Keratinocyte (primary cell): ENCODE data around the gene POU2F2. TPM values are rescaled to one million over a fixed set of nuclear protein-coding genes. Genes with fewer than 3 reads are reported as not detected.

Experiments used
- DNase-seq: peaks from one replicate; pipeline ENCODE4 v3.0.0-alpha.2; 2011; ENCODE audit warnings: low read depth, missing footprints, low spot score
- FAIRE-seq: peaks from 2 replicates; lab custom pipeline; 2011; peaks lifted over from hg19 to GRCh38; lab: Jason Lieb, UNC
- H2AFZ ChIP-seq: 2 replicates; pipeline ENCODE4 v1.6.0; 2012; ENCODE audit warnings: low read length, control low read depth, inconsistent platforms; ENCODE audit not compliant: control insufficient read depth
- H3K27ac ChIP-seq: 2 replicates; pipeline ENCODE4 v1.5.1; 2011; ENCODE audit warnings: low read length; ENCODE audit not compliant: control insufficient read depth, insufficient read depth
- H3K27me3 ChIP-seq: 3 replicates; pipeline ENCODE4 v1.6.0; 2011; ENCODE audit warnings: low read length; ENCODE audit not compliant: control insufficient read depth, insufficient read depth; ENCODE audit errors: extremely low read depth
- H3K36me3 ChIP-seq, 2 experiments: 2 replicates in 1 of 2; 3 replicates in 1 of 2; pipeline ENCODE4 v1.5.1; 2011; ENCODE audit warnings: low read length in 2 of 2, mild to moderate bottlenecking in 1 of 2; ENCODE audit not compliant: control insufficient read depth in 2 of 2, insufficient read depth in 2 of 2; ENCODE audit errors: extremely low read depth in 1 of 2
- H3K4me1 ChIP-seq: 3 replicates; pipeline ENCODE4 v1.5.1; 2011; ENCODE audit warnings: low read length; ENCODE audit not compliant: control insufficient read depth, insufficient read depth; ENCODE audit errors: extremely low read depth
- H3K4me2 ChIP-seq: 3 replicates; pipeline ENCODE4 v1.6.0; 2011; ENCODE audit warnings: low read depth, low read length; ENCODE audit not compliant: control insufficient read depth, insufficient read depth; ENCODE audit errors: extremely low read depth
- H3K4me3 ChIP-seq, 3 experiments: fragments of 200-600 bp in 1 of 3; sonication (generic) in 1 of 3; 2 replicates in 2 of 3; 3 replicates in 1 of 3; pipeline ENCODE4 v1.5.1; 2011 to 2016; ENCODE audit warnings: low read length in 3 of 3, mild to moderate bottlenecking in 3 of 3, control low read depth in 2 of 3, inconsistent platforms in 1 of 3, low read depth in 1 of 3, mixed read lengths in 1 of 3, mixed run types in 1 of 3, moderate library complexity in 1 of 3; ENCODE audit not compliant: control insufficient read depth in 2 of 3, insufficient read depth in 2 of 3; ENCODE audit errors: extremely low read depth in 1 of 3
- H3K79me2 ChIP-seq: 2 replicates; pipeline ENCODE4 v1.6.0; 2012; ENCODE audit warnings: low read length; ENCODE audit not compliant: control insufficient read depth, insufficient read depth
- H3K9ac ChIP-seq: 3 replicates; pipeline ENCODE4 v1.6.0; 2011; ENCODE audit warnings: low read length; ENCODE audit not compliant: control insufficient read depth, insufficient read depth; ENCODE audit errors: extremely low read depth
- H3K9me1 ChIP-seq: 3 replicates; pipeline ENCODE4 v1.6.0; 2011; ENCODE audit warnings: low read length; ENCODE audit not compliant: control insufficient read depth, insufficient read depth; ENCODE audit errors: extremely low read depth
- H3K9me3 ChIP-seq: 2 replicates; pipeline ENCODE4 v1.5.1; 2012; ENCODE audit warnings: low read depth, low read length; ENCODE audit not compliant: control insufficient read depth
- H4K20me1 ChIP-seq: 3 replicates; pipeline ENCODE4 v1.6.0; 2011; ENCODE audit warnings: low read length; ENCODE audit not compliant: control insufficient read depth, insufficient read depth; ENCODE audit errors: extremely low read depth
- EZH2 ChIP-seq: IDR thresholded peaks from one replicate; pipeline ENCODE4 v1.6.1; 2012; ENCODE audit warnings: inconsistent platforms, mild to moderate bottlenecking, low read length, moderate library complexity
- dilution Hi-C: fragments of 300-500 bp; cut with MboI; formaldehyde crosslinking; loops from one replicate; pipeline ENCODE4 v1.7.0; 2020; ENCODE audit warnings: low sequenced_read_pairs; ENCODE audit not compliant: extremely low pct_ligation_motif_present
- polyA plus RNA-seq, 5 experiments: library from polyadenylated mRNA; depleted of rRNA in 3 of 5; stranded (reverse) in 3 of 5; stranded (forward) in 1 of 5; unstranded in 1 of 5; fragments of >200 nt; gene quantifications; 1 replicate in 1 of 5; 2 replicates in 3 of 5; 3 replicates in 1 of 5; pipeline versions ENCODE4 v1.2.1 to v1.2.3, GENCODE V29; 2011 to 2012; ENCODE audit warnings: missing spikeins in 2 of 5, low read depth in 1 of 5, low replicate concordance in 1 of 5
- TF ChIP-seq, protein P1 (sequence below), 3 experiments: IDR thresholded peaks in 1 of 3; conservative IDR thresholded peaks in 1 of 3; optimal IDR thresholded peaks in 1 of 3; 2 replicates in 2 of 3; 3 replicates in 1 of 3; pipeline versions ENCODE3 to v1.5.1; 2011; ENCODE audit warnings: low read length in 3 of 3, mild to moderate bottlenecking in 3 of 3, moderate library complexity in 2 of 3, control low read depth in 1 of 3, inconsistent platforms in 1 of 3; ENCODE audit not compliant: insufficient read depth in 2 of 3; ENCODE audit errors: extremely low read depth in 1 of 3

POU2F2 gene
- polyA plus RNA-seq, 1 donor (not counting 4 experiments of a cell fraction or from before 2014, with no cell fraction given): 7.0 TPM

DNA sequence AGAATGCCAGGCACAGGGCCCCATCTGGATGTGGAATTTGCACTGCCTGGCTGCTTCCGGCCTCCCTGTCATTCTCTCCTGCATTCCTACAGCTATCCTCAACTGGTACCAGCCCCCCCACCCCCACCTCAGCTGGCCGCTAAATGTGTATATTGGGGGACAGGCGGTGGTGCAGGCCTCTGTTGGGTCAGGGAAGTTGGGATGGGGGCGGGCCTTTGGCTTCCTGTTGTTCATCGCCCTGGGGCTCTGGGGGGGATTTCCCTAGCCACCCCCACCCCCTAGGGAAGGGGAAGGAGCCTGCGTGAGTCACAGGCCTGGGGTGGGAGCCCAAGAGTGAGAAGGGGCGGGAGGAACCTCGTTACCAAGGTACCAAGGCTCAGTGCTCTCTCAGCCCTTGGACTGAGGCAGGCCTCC, 10.6 kb downstream of the POU2F2 start:
- peak overlapping the region; percentile 56 for H3K9ac ChIP-seq
- H3K36me3 ChIP-seq: no peaks in the 10 kb centered on the region
- peak overlapping the region in 2 of 3 experiments; percentile 34 to 57 for H3K4me3 ChIP-seq
- H3K9me3 ChIP-seq: no peaks in the 10 kb centered on the region
- FAIRE-seq (peak; percentile 86), DNase-seq (peak; percentile 88)
- H3K79me2 ChIP-seq: peaks cover 4% of the 10 kb centered on the region
- H3K4me1 ChIP-seq: peaks cover 24% of the 10 kb centered on the region
- no peaks in the 10 kb centered on the region for H4K20me1 ChIP-seq
- dilution Hi-C loops: no loop called here
- H3K27ac ChIP-seq: peak overlapping the region; percentile 80
- H3K9me1 ChIP-seq: no peaks in the 10 kb centered on the region
- H2AFZ ChIP-seq: no peak overlapping the region
- H3K4me2 ChIP-seq: peak overlapping the region; percentile 79
- TF ChIP-seq, protein P1, sequence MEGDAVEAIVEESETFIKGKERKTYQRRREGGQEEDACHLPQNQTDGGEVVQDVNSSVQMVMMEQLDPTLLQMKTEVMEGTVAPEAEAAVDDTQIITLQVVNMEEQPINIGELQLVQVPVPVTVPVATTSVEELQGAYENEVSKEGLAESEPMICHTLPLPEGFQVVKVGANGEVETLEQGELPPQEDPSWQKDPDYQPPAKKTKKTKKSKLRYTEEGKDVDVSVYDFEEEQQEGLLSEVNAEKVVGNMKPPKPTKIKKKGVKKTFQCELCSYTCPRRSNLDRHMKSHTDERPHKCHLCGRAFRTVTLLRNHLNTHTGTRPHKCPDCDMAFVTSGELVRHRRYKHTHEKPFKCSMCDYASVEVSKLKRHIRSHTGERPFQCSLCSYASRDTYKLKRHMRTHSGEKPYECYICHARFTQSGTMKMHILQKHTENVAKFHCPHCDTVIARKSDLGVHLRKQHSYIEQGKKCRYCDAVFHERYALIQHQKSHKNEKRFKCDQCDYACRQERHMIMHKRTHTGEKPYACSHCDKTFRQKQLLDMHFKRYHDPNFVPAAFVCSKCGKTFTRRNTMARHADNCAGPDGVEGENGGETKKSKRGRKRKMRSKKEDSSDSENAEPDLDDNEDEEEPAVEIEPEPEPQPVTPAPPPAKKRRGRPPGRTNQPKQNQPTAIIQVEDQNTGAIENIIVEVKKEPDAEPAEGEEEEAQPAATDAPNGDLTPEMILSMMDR (optimal IDR thresholded peaks at IDR 0.05 in 1 of 3, IDR thresholded peaks at IDR 0.05 in 1 of 3, conservative IDR thresholded peaks at IDR 0.05 in 1 of 3; ENCODE audit: extremely low read depth in 1 of 3, insufficient read depth in 2 of 3, low read length in 3 of 3): no peak
- TF ChIP-seq EZH2: no peak
- H3K27me3 ChIP-seq: no peaks in the 10 kb centered on the region

DNA sequence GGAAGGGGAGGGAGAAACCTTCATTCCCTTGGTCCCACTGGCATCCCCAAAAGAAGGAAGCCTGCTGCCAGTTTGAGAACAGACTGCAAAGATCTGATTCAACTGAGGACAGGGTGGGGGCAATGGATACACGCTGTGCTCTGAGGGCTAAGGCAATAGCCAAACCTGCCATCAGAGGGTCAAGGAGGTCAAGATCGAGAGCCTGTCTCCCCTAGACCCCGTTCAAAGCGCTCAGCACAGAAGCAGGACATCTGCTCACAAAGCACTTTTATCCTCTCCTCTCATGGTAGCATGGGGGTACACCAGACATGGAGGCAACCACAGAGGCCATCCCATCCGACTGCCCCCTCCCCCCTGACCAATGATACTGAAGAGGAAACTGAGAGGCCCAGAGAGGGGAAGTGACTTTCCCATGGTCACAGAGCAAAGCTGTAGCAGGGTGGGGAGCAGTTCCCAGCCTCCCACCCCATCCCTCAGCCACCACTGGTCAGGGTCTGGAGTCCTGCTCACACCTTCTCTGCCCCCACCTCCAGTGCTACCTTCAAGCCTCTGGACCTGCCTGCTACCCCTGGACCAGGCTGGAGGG, 11.1 kb downstream of the POU2F2 start:
- Histone ChIP-seq H3K27ac (peak overlapping the region; percentile 80), H3K4me3 (no peak overlapping the region), H3K9me3 (no peaks in the 10 kb centered on the region), H3K9ac (peak overlapping the region; percentile 52), H3K36me3 (peaks cover 0 to 5% of the 10 kb centered on the region in 2 experiments), H3K4me1 (peaks cover 24% of the 10 kb centered on the region), H3K27me3 (no peaks in the 10 kb centered on the region), H4K20me1 (no peaks in the 10 kb centered on the region), H2AFZ (no peak overlapping the region), H3K4me2 (peak overlapping the region; percentile 79), H3K79me2 (peaks cover 3% of the 10 kb centered on the region), H3K9me1 (no peaks in the 10 kb centered on the region)
- FAIRE-seq: peak; percentile 48
- TF ChIP-seq, protein P1 (optimal IDR thresholded peaks at IDR 0.05 in 1 of 3, IDR thresholded peaks at IDR 0.05 in 1 of 3, conservative IDR thresholded peaks at IDR 0.05 in 1 of 3; ENCODE audit: extremely low read depth in 1 of 3, insufficient read depth in 2 of 3, low read length in 3 of 3): no peak
- no peak for TF ChIP-seq EZH2
- dilution Hi-C loops: no loop called here
- no peak for DNase-seq
